Measurements from ENCODE around the gene DTNBP1.

The DTNBP1 gene

DNA sequence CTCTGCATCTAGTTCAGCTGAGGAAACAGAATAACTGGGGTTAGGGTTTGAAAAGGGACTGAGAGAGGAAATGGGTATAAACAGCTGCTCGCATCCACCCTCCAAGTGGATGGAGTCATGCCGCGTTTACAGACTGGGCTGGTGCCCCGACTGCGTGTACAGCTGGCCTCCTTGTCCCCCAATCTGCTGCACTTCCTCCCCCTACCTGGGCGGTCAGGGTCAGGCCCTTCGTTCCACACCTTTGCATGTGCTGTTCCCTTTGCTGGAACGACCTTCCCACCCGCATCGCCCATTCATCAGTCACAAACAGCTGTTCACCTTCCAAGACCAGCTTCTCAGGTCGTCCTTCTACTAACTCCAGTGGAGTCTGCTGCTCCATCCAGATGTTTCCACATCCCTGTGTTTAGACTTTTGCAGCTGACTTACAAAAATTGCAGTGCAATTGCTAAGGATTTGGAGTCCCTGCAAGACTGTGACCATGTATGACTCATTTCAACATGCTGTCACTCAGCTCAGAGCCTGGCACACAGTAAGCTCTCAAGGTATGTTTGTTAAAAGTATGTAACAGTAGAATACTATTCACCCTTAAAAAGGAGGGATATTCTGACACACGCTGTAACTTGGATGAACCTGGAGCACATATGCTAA is 129.3 kb downstream of the DTNBP1 start:
- DNase-seq (ENCODE audit: low spot score) = no peak

DNA sequence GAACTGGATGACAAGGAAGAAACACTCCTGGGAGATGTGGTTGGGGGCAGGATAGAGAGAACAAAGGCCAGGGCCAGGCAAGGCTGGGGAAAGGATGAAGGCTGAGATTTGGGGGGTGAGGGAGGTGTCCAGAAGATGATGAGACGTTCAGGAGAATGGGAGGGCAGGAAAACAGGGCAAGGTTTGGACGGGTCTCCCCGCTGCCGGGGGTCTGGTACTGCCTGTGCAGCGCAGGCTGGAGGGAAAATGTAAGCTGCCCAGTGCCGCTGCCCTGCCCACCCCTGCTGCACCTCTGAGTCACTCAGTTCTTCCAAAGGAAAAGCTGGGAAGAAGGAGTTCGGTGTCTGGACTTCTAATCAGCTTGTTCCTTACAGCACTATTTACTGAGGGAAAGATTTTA is 130.9 kb downstream of the DTNBP1 start:
- DNase-seq (ENCODE audit: low spot score) = no peak

DNA sequence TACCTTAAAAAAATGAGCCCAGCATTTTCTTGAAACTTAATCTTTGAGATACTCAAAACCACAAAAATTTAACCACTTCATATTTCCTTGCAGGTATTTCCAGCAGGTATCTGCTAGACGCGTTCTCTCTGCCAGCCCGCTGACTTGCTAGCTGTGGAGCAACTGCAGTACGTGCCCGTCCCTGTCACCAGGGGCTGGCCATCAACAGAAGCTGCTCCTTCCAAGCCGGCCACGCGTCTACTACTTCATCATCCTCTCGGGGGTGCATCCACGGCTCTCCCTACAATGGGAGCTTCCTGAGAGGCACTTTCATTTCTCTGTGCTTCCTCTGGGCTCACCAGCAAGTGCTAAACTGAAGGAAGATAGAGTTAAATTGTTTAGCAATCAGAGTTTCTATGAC is 132.4 kb downstream of the DTNBP1 start:
- DNase-seq (ENCODE audit: low spot score) = no peak

DNA sequence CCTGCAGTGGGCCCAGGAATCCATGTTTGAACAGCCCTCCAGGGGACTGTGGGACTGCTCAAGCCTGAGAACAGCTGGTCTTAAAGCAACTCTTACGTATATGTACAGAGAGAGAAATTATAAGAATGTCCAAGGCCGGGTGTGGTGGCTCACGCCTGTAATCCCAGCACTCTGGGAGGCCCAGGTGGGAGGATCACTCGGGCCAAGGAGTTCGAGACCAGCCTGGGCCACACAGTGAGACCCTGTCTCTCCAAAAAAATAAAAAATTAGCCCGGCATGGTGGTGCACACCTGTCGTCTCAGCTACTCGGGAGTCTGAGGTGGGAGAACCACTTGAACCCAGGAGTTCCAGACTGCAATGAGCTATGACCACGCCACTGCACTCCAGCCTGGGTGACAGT is 134.0 kb downstream of the DTNBP1 start:
- DNase-seq (ENCODE audit: low spot score) = no peak

DNA sequence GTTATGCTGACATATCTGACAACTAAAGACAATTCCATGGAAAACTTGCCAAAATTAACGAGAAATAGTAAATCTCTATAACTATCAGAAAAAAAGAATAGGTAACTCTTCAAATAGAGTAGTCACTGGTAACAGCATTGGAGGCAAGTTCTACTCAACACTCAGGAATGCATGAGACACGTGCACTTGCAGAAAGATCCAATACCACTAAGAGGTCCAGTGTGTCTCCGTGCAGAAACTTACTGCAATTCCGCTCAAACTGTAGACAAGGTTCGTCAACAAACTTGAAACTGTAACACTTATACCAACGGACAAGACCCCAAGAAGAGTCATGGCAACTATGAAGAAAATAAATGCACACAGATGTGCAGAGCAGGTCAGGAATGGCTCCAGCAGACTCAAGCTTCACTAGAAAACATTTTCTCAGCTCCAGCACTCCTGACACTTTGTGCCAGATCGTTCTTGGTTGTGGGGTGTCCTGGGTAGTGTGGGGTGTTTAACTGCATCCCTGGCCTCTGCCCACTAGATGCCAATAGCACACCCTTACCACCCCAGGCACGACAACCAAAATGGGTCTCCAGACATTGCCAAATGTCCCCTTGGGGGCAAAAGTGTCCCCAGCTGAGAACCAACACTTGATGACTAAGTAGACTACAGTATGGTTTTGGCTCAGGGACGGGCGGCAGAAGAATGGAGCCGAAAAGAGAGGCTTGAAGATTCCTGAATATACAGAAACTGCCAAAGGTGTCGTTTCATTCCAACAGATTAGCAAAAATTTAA is 134.8 kb downstream of the DTNBP1 start:
- no peak for DNase-seq (ENCODE audit: low spot score)

DNA sequence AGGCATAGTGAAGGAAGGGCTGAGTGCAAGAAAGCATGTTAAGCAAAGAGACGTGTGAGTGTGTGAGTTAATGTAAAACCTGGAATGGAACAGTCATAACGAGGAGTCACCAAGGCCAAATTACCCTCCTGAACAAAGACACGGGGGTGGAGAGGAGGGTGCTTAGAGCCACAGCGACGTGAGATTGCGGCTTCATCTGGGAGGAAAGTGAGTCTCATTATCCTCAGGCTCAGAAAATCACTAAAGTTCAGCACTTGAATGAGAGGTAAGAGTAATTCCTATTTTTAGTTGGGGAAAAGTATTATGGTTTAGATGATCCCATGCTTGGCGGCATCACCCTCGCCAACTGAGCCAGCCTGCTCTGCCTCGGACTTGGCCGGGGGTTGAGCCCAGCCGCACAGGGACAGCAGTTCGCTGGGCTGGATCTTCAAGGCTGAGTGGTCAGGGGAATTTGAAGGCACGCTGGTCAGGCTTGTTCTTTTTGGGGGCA is 136.6 kb downstream of the DTNBP1 start:
- no peak for DNase-seq (ENCODE audit: low spot score)

DNA sequence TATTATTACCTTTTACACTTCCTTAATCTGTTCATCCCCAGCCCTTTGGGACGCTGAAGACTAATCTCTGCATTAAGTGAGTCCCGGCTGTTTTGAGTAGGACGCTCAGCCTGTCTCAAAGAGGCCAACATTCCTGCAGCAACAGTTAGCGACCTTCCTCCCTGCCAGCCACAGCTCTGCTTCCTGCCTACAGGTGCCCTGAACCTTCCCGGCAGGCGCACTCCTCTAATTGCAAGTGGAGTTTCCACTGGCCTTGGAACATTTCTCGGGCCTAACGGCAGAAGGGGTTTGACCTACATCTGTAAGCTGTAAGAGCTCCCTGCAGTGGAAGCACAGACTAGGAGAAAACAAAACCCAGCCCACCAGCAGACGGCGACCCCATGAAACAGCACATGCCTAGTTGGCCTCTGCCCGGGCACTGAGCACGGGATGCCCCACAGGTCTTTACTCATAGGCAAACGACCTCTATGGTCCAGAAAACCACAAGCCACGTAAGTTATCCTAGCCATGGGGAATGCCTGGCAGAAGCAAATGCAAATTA is 137.9 kb downstream of the DTNBP1 start:
- no peak for DNase-seq (ENCODE audit: low spot score)

DNA sequence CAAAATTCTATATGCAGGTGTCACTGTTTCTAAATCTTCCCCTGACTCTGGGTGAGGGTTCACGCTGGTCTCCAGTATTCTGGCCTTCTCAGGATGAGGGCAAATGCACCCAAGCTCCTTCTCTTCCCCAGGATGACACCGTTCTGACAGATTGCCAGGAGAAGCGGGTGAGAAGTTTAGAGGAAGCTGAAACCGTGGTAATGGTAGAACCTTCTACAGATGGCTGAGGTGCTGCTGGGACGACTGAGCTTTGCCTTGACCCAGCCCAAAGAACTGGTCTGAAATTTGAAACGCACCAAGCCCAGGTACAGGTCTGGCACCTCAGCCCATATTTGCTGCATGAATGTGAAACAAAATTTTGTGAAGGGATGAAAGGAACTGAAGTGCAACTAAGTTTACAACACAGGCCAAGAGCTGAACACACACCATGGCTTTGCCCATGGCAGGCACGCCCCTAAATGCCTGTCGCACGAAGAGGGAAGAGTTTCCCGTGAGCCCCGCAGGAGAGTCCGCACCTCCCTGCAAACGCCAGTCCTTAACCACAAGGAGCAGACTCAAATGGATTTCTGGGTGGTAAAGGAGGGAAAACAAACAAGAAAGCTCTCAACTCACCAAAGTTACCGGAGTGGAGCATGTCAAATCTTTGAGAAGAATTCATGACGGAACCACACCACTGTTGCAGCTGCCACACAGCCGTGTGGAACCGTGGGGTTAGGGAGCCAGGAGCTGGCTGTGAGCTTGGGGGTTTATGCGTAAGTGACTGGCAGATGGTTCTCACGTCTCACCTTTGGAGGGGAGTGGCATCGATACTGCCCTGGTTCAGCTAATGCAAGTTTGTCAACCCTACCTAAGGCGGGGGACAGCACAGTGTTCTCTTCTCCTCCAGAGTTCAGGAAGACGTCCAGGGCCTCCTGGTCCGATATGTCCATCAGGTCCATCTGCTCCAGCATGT is 138.9 kb downstream of the DTNBP1 start:
- DNase-seq (ENCODE audit: low spot score) = no peak

DNA sequence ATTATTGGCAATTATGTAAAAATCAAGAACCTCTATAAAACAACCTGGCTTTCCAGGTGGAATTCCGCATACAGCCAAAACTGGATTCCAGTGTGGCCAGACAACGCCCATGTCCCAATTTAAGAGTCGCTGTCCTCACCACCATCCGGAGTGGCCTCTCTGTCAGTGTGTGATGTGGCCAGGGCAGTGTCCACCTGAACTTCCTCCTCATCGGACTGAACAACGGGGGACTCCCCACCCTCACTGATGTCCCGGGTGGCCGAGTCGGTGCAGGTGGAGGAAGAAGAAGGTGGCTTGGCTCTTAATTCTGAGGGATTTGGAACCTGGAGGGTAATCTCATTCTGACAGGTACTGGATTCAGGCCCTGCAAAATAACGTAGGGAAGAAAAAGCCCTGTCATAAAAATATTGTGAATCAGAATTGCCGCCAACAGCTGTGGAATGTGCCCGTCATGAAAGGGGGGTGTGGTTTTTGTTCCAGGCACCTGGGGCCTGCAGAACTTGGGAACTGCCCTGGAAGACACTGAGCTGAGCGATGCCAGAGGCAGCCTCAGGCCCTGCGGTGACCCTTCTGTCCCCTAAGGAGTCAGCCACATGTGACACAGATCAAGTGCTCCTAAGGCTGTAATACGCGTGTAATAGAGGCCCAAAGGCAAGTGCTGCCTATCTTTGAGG is 139.8 kb downstream of the DTNBP1 start:
- DNase-seq (ENCODE audit: low spot score) = no peak

DNA sequence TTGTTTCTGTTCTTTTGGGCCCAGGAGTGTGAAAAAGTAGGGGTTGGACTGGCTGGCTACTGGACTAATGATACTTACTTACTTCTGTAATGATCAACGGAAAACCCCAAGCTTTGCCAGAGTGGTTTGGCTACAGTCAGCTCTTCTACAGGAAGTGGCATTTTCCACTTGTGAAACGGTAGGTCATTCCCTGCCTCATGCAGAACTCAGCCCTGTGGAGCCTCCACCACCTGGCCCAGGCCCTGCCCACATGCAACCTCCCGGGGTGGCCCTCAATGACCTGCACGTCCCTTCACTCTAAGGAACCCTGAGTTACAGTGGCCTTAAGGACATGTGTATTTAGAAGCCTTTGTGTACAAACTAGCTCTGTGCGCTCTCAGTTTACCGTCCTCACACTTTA is 140.4 kb downstream of the DTNBP1 start:
- DNase-seq (ENCODE audit: low spot score) = no peak

DNA sequence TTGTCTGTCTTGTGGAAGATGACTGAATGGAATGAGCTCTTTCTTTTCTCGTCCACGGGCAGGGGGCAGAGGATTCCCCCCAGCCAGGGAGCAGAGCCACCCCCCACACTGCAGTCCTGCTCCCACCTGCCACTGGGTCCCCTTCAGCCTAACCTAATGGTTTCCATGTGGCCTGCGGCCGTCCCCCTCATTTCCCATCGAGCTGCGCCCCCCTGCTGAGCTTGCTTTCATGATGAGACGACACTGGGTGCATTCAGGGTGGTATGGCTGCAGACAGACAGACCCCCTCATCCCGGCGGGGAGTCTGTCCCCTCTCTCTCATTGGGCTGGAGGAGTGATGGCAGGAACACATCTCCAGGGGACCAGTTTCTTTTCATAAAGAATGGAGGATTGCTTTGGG is 140.8 kb downstream of the DTNBP1 start:
- DNase-seq (ENCODE audit: low spot score) = no peak

DNA sequence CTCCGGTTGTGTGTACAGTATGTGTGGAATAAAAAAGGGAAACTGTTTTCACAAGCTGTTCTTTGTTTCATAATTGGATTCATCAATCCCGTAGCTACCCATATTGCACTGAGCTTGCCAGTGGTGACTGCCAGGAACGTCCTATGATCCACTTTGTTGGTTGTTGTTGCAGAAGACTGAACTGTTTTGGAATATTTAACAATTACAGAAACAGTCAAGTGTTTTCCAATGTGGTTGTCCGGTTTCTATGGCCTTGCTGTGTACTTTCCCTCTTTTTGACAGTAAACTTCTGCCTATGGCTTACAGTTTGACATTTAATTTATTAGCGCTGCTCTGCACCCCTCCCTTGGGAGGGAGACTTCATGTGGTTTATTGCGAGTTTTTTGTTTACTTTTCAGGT is 141.2 kb downstream of the DTNBP1 start:
- no peak for DNase-seq (ENCODE audit: low spot score)

DNA sequence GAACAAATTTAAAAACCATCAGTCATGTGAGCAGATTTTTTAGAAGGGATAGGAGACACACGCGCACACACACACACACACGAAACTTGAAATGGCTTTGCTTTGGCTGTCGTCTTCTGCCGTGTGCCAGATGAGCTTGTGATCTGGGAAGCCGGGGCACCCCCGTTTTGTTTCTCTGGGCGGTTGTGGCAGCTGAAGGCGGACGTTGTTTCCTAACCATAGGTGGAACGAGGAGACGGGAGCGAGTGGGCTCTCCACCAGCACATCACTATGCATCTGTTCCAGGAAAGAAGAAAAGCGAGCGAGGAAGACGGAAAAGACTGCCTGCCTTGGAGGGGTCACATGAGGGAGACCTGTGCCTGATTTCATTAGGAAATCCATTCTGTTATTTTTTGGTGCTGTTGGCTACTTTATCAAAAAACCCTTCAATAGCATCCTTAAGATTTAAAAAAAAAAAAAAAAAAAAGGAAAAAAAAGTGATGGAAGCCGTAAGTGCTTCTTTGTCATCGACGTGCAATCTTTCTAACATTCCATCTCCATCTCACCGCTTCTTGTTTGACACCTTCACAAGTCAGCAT is 142.1 kb downstream of the DTNBP1 start:
- DNase-seq (ENCODE audit: low spot score) = no peak

DNA sequence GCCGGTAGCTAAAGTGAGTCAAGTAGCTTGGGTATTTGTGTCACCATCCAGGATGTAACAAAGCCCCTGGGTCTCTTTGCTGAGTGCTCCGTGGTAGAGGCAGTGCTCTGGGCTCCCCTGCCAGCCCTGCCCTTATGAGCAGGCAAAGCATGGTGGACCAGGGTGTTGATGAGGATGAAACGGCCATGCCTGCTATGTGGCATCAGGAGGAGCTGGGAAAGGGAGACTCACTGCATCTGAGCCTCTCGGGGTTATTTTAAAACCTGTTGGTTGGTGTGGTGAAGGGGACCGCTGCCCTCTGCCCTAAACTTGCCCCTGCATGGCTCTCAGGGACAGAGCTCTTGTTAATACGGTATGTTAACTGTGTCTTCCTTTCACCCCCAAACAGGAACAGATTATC is 143.1 kb downstream of the DTNBP1 start:
- no peak for DNase-seq (ENCODE audit: low spot score)

DNA sequence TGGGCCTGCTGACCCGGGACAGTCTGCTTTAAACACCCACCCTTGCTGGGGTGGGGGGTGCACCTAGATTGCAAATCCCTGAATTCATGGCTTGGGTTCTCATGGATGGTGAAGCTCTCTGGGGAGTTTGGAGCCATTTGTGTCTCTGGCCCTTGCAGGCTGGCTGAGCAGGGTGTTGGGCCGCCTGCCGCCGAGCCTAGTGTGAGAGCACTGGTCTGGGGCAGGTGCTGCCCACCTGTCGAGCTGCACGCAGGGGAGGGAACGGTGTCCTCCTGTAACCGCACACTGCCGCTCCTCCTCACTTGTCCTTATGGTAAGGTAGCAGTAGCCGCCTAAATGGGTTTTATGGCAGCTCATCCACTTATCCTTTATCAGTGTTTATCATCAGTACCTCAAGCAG is 143.9 kb downstream of the DTNBP1 start:
- no peak for DNase-seq (ENCODE audit: low spot score)

DNA sequence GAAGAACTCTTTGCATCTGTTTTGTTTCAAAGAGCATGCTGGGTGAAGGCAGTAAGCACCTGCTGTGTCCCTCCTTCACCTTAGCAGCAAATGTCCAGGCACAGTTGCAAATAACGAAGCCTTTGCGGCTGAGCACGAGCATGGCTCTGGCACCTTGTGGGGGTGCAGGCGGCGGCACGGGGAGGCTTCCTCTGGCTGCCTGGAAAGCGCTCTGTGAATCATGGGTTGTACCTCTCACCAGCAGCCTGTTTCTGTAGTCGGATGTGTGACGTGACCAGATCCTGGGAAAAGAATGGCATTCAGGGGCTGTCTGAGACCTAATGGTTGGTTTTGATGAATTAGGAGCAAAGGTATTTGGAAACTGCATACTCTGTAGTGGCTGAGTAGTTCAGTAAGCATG is 144.8 kb downstream of the DTNBP1 start:
- no peak for DNase-seq (ENCODE audit: low spot score)

DNA sequence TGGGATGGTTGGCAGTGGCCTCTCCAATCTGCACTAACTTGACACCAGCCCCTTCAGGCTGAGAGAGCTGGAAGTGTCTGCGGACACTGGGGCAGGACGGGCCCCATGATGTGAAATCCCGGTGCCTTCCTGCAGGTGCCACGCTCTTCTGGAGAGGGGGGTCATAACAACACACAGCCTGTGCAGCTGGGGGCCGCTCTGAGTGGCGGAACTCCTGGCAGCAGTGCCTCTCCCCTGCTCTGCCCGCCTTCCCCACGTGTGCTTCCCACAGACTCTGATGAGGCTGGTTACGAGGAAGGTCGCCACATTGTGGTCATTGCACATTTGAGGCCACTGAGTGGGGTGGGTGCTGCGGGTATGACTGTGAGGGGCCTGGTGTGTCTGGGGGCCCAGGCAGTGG is 145.2 kb downstream of the DTNBP1 start:
- no peak for DNase-seq (ENCODE audit: low spot score)

DNA sequence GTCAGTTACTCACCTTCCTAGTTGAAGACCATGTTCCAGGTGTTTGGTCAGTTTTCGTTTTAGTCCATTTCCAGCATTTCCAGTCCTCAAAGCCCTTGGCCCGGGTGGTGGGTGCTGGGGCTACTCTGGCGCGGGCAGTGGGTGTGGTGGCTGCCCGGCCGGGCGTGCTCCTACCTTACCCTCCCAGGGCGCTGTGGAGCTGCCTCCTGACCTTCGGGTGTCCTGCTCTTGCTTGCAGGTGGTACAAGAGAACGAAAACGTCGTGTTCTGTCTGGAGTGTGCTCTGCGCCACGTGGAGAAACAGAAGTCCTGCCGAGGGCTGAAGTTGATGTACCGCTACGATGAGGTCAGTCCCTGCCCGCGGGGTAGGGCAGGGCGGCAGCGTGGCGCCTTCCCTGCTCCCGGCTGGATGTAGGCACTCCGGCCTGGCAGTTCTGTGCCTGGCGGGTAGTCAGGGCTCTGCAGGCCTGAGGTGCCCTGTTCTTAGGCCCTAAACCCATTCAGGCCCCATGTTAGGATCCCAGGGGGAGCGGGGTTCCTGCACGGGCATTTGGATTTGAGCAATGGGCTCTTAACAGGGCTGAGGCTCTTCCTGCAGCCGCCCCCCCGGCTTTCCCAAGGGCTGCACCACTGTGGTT is 145.8 kb downstream of the DTNBP1 start:
- no peak for DNase-seq (ENCODE audit: low spot score)

DNA sequence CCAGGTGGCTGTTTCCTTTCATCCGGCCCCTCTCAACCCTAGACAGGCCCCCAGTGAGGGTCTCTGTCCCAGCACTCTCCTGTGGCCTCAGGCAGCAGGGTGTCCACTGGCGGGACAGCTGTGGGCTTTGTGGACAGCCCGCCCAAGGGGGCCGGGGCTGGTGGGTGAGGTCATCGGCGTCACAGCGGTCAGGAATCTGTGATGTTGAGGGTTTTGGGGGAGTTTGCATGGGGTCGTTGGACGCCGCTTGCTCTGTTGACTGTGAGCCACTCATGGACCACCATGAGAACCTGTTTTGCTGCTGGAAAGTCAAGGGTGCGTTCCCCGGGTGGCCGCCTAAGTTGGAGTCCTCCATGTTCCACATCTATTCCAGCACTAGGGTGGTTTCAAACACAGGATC is 146.4 kb downstream of the DTNBP1 start:
- no peak for DNase-seq (ENCODE audit: low spot score)

DNA sequence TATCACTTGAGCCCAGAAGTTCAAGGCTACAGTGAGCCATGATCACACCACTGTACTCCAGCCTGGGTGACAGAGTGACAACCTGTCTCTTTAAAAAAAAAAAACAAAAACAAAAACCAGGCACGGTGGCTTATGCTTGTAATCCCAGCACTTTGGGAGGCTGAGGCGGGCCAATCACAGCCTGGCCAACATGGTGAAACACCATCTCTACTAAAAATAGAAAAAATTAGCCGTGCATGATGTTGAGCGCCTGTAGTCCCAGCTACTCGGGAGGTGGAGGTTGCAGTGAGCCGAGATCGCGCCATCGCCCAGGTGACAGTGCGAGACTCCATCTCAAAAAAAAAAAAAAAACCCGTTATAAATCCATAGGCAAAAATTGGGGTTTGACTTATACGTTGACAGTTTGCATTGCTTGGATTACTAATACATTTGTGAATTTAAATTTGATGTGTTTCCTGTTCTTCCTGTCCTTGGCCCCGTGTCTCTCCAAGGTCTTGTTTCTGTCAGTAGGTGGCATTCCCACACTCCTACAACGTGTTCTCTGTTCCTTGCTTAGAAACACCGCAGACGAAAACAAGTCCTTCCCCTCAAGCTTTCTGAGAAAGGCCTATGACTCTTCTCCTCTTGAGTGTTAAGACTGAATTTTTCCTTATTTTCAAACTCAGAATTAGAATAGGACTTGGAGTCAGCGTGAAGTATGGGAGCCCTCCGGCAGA is 147.0 kb downstream of the DTNBP1 start:
- DNase-seq (ENCODE audit: low spot score) = no peak

Measured in HuH-7 (cell line).